Astrocyte (in vitro differentiated cells and primary cell): ENCODE data around the gene COPB2. TPM values are rescaled to one million over a fixed set of nuclear protein-coding genes. Genes with fewer than 3 reads are reported as not detected.

Source experiments
- DNase-seq: peaks from one replicate; pipeline ENCODE4 v3.0.0-alpha.2; 2010; ENCODE audit warnings: low read depth
- FAIRE-seq: peaks from 2 replicates; lab custom pipeline; 2011; peaks lifted over from hg19 to GRCh38; lab: Jason Lieb, UNC
- H2AFZ ChIP-seq: 2 replicates; pipeline ENCODE4 v1.6.0; 2012; ENCODE audit warnings: low read depth, low read length, inconsistent platforms
- H3K27ac ChIP-seq: 2 replicates; pipeline ENCODE4 v1.5.1; 2011; ENCODE audit warnings: low read depth, low read length, inconsistent platforms
- H3K27me3 ChIP-seq: 2 replicates; pipeline ENCODE4 v1.6.0; 2011; ENCODE audit warnings: low read length, inconsistent platforms; ENCODE audit not compliant: insufficient read depth
- H3K36me3 ChIP-seq: 2 replicates; pipeline ENCODE4 v1.5.1; 2011; ENCODE audit warnings: low read length, inconsistent platforms; ENCODE audit not compliant: insufficient read depth
- H3K4me1 ChIP-seq: 2 replicates; pipeline ENCODE4 v1.5.1; 2011; ENCODE audit warnings: low read length, inconsistent platforms; ENCODE audit not compliant: insufficient read depth
- H3K4me2 ChIP-seq: 2 replicates; pipeline ENCODE4 v1.6.0; 2012; ENCODE audit warnings: low read length, inconsistent platforms
- H3K4me3 ChIP-seq: 2 replicates; pipeline ENCODE4 v1.5.1; 2011; ENCODE audit warnings: low read depth, mild to moderate bottlenecking, low read length, inconsistent platforms; ENCODE audit not compliant: insufficient read depth
- H3K79me2 ChIP-seq: 2 replicates; pipeline ENCODE4 v1.6.0; 2012; ENCODE audit warnings: mild to moderate bottlenecking, low read length, inconsistent platforms; ENCODE audit not compliant: insufficient read depth
- H3K9ac ChIP-seq: 2 replicates; pipeline ENCODE4 v1.6.0; 2012; ENCODE audit warnings: mild to moderate bottlenecking, low read length, inconsistent platforms
- H3K9me3 ChIP-seq: 2 replicates; pipeline ENCODE4 v1.5.1; 2012; ENCODE audit warnings: low read depth, mild to moderate bottlenecking, low read length, inconsistent platforms; ENCODE audit not compliant: insufficient read depth
- H4K20me1 ChIP-seq: 2 replicates; pipeline ENCODE4 v1.6.0; 2012; ENCODE audit warnings: low read length, inconsistent platforms; ENCODE audit not compliant: insufficient read depth
- H3K27ac Mint-ChIP-seq: one replicate; pipeline ENCODE4 v1.8.0; 2021; ENCODE audit warnings: mild to moderate bottlenecking, mixed read lengths; ENCODE audit not compliant: unreplicated experiment
- H3K27me3 Mint-ChIP-seq: one replicate; pipeline ENCODE4 v1.8.0; 2021; ENCODE audit warnings: low read depth, mixed read lengths; ENCODE audit not compliant: unreplicated experiment
- H3K36me3 Mint-ChIP-seq: one replicate; pipeline ENCODE4 v1.8.0; 2021; ENCODE audit warnings: low read depth, mixed read lengths; ENCODE audit not compliant: unreplicated experiment
- H3K4me1 Mint-ChIP-seq: one replicate; pipeline ENCODE4 v1.8.0; 2021; ENCODE audit warnings: low read depth, mixed read lengths; ENCODE audit not compliant: unreplicated experiment
- H3K4me3 Mint-ChIP-seq: one replicate; pipeline ENCODE4 v1.8.0; 2021; ENCODE audit warnings: mild to moderate bottlenecking, moderate library complexity, mixed read lengths; ENCODE audit not compliant: unreplicated experiment
- H3K9me3 Mint-ChIP-seq: one replicate; pipeline ENCODE4 v1.8.0; 2021; ENCODE audit warnings: mild to moderate bottlenecking, mixed read lengths; ENCODE audit not compliant: unreplicated experiment
- EZH2 ChIP-seq: IDR thresholded peaks from 2 replicates; pipeline ENCODE4 v1.6.1; 2012; ENCODE audit warnings: mild to moderate bottlenecking, low read length, inconsistent platforms; ENCODE audit not compliant: insufficient read depth
- total RNA-seq: library from RNA; stranded (reverse); gene quantifications from 2 replicates; pipeline ENCODE4 v1.2.1, GENCODE V29; 2021
- TF ChIP-seq, protein P1 (sequence below): IDR thresholded peaks from 2 replicates; pipeline ENCODE4 v1.5.1; 2011; ENCODE audit warnings: low read depth, mild to moderate bottlenecking, inconsistent platforms, low read length, moderate library complexity; ENCODE audit not compliant: insufficient read depth

COPB2 gene
- total RNA-seq, 1 donor from 2014 or later = 269 TPM

DNA sequence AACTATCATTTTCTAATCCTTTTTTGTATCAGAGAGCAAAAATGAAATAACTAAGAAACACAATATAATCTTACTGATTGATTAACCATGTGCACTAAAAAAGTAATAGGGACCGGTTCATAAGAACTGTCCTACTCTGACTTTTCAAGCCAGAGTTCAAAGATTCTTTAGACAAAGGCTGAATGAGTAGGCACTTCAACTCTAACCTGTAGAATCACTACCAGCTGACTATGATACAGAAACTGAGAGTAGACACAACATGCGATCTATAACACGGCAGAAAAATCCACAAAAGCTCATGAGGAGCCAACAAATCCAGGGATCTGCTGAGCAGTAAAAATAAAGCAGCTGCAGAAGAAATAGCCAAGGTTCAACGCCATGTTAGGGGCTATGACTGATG is 8.9 kb downstream of the COPB2 start:
- H3K27ac ChIP-seq = no peak overlapping the region
- H3K4me3 ChIP-seq = no peak overlapping the region
- H3K4me1 ChIP-seq = no peaks in the 10 kb centered on the region
- FAIRE-seq = no peak
- no peak overlapping the region for H3K9ac ChIP-seq
- no peak for DNase-seq
- Mint-ChIP-seq H3K4me1 (peaks cover 27% of the 10 kb centered on the region), H3K36me3 (peaks cover 12% of the 10 kb centered on the region), H3K27ac (no peak overlapping the region), H3K9me3 (no peaks in the 10 kb centered on the region), H3K27me3 (no peaks in the 10 kb centered on the region), H3K4me3 (no peak overlapping the region)
- H3K27me3 ChIP-seq = no peaks in the 10 kb centered on the region
- no peak overlapping the region for H2AFZ ChIP-seq
- H3K4me2 ChIP-seq = no peak overlapping the region
- peaks cover 87% of the 10 kb centered on the region for H3K79me2 ChIP-seq
- H3K36me3 ChIP-seq = peaks cover 62% of the 10 kb centered on the region
- H3K9me3 ChIP-seq = no peaks in the 10 kb centered on the region
- H4K20me1 ChIP-seq = peaks cover 80% of the 10 kb centered on the region
- TF ChIP-seq EZH2 = no peak
- TF ChIP-seq, protein P1, sequence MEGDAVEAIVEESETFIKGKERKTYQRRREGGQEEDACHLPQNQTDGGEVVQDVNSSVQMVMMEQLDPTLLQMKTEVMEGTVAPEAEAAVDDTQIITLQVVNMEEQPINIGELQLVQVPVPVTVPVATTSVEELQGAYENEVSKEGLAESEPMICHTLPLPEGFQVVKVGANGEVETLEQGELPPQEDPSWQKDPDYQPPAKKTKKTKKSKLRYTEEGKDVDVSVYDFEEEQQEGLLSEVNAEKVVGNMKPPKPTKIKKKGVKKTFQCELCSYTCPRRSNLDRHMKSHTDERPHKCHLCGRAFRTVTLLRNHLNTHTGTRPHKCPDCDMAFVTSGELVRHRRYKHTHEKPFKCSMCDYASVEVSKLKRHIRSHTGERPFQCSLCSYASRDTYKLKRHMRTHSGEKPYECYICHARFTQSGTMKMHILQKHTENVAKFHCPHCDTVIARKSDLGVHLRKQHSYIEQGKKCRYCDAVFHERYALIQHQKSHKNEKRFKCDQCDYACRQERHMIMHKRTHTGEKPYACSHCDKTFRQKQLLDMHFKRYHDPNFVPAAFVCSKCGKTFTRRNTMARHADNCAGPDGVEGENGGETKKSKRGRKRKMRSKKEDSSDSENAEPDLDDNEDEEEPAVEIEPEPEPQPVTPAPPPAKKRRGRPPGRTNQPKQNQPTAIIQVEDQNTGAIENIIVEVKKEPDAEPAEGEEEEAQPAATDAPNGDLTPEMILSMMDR = no peak

DNA sequence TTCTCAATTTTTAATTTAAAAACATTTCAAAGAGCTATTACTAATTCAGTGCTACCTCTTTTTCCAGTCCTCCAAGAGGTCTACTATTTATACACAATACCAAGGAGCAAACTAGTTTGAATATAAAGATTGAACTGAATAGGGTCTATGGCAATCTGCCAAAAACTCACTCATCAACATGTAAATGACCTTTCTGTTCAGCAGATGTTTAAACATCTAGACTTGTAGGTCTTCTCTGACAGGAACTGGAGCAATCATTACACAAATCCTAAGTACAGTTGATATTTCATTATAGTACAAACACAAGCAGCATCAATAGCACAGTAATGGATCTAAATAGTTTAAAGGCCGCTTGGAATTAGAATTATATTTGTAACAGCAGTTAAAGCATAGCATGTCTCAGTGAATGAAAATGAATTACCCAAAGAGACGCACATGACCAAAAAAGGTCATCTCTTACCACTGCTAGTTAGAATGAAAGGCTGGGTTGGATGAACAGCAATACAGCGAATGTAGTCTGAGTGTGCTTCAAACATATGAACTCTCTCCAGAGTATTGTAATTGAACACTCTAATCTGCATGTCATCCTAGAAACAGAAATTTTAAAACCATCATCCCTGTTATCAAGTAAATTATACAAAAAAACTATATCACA is 10.7 kb downstream of the COPB2 start:
- peaks cover 74% of the 10 kb centered on the region for H4K20me1 ChIP-seq
- Mint-ChIP-seq H3K4me1 (peaks cover 14% of the 10 kb centered on the region), H3K27ac (no peak overlapping the region), H3K27me3 (no peaks in the 10 kb centered on the region), H3K4me3 (no peak overlapping the region), H3K9me3 (no peaks in the 10 kb centered on the region), H3K36me3 (peaks cover 16% of the 10 kb centered on the region)
- H3K9ac ChIP-seq = no peak overlapping the region
- TF ChIP-seq, protein P1 = no peak
- TF ChIP-seq EZH2 = no peak
- no peak for DNase-seq
- no peaks in the 10 kb centered on the region for H3K4me1 ChIP-seq
- peaks cover 77% of the 10 kb centered on the region for H3K36me3 ChIP-seq
- H3K27me3 ChIP-seq = no peaks in the 10 kb centered on the region
- H3K9me3 ChIP-seq = no peaks in the 10 kb centered on the region
- no peak overlapping the region for H3K4me2 ChIP-seq
- H2AFZ ChIP-seq = no peak overlapping the region
- FAIRE-seq = no peak
- H3K4me3 ChIP-seq = no peak overlapping the region
- peaks cover 72% of the 10 kb centered on the region for H3K79me2 ChIP-seq
- no peak overlapping the region for H3K27ac ChIP-seq

DNA sequence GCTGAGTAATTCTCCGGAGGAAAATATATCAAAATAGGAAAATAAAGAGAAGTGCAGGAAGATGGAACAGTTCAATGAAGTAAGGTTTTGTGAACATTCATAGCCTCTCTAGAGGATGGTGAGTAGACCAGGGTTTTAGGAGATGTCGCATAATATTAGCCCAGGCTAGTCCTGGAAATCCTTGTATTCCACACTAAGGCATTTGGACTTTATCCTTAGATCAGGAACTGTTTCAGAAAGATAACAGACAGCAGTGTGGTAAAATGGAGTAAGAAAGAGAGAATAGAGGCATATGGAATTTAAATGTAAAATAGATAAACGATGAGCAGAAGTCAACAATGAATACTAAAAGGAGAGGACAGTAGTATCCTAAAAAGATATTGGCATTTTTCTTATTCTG is 12.1 kb downstream of the COPB2 start:
- Mint-ChIP-seq H3K27ac (no peak overlapping the region), H3K4me1 (peaks cover 16% of the 10 kb centered on the region), H3K4me3 (no peak overlapping the region), H3K27me3 (no peaks in the 10 kb centered on the region), H3K36me3 (peaks cover 19% of the 10 kb centered on the region), H3K9me3 (no peaks in the 10 kb centered on the region)
- H3K9me3 ChIP-seq = no peaks in the 10 kb centered on the region
- H2AFZ ChIP-seq = no peak overlapping the region
- no peak for DNase-seq
- TF ChIP-seq EZH2 = no peak
- TF ChIP-seq, protein P1 = no peak
- peaks cover 74% of the 10 kb centered on the region for H4K20me1 ChIP-seq
- H3K4me3 ChIP-seq = no peak overlapping the region
- no peak overlapping the region for H3K27ac ChIP-seq
- no peaks in the 10 kb centered on the region for H3K27me3 ChIP-seq
- H3K4me2 ChIP-seq = no peak overlapping the region
- H3K9ac ChIP-seq = no peak overlapping the region
- H3K79me2 ChIP-seq = peaks cover 64% of the 10 kb centered on the region
- FAIRE-seq = no peak
- H3K36me3 ChIP-seq = peaks cover 80% of the 10 kb centered on the region
- no peaks in the 10 kb centered on the region for H3K4me1 ChIP-seq
